ENCODE data around the gene CPN1.

The CPN1 gene

GRCh38 chr10:100114460-100114859, 32.8 kb upstream of the CPN1 start:
- Histone ChIP-seq H3K4me1 (ENCODE audit: insufficient read depth, poor library complexity, severe bottlenecking) (no peaks in the 10 kb centered on the region), H3K36me3 (ENCODE audit: low read depth) (no peaks in the 10 kb centered on the region), H3K9me3 (ENCODE audit: severe bottlenecking) (no peaks in the 10 kb centered on the region), H3K27ac (ENCODE audit: poor library complexity, severe bottlenecking) (no peak overlapping the region), H3K4me3 (ENCODE audit: severe bottlenecking) (no peak overlapping the region), H3K27me3 (ENCODE audit: insufficient read depth, poor library complexity, severe bottlenecking) (no peaks in the 10 kb centered on the region)
- TF ChIP-seq, protein P1, sequence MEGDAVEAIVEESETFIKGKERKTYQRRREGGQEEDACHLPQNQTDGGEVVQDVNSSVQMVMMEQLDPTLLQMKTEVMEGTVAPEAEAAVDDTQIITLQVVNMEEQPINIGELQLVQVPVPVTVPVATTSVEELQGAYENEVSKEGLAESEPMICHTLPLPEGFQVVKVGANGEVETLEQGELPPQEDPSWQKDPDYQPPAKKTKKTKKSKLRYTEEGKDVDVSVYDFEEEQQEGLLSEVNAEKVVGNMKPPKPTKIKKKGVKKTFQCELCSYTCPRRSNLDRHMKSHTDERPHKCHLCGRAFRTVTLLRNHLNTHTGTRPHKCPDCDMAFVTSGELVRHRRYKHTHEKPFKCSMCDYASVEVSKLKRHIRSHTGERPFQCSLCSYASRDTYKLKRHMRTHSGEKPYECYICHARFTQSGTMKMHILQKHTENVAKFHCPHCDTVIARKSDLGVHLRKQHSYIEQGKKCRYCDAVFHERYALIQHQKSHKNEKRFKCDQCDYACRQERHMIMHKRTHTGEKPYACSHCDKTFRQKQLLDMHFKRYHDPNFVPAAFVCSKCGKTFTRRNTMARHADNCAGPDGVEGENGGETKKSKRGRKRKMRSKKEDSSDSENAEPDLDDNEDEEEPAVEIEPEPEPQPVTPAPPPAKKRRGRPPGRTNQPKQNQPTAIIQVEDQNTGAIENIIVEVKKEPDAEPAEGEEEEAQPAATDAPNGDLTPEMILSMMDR (IDR thresholded peaks at IDR 0.05; ENCODE audit: poor library complexity, severe bottlenecking), result no peak
- ATAC-seq (ENCODE audit: low read depth) (no peak), DNase-seq (ENCODE audit: low spot score) (no peak)

GRCh38 chr10:100109670-100110069, 28.0 kb upstream of the CPN1 start:
- no peak for DNase-seq (ENCODE audit: low spot score)

DNA sequence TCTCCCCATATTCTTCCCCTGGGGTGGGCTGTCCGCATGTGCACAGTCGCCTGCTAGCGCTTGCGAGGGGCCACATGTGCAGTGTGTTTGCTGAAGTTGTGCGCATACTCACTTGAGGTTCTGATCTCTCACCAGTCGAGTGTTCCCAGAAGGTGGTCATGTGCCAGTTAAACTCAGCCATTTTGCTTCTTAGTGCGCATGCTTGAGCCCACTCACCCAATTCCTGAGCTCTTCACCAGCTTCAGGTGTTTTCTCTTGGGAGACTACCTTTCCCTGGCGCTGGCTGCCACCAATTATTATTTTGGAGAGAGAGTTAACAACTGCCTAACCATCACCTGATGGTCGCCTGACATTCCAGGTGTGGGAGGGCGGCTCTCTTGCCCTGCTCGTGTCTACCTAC, 25.2 kb upstream of the CPN1 start:
- ATAC-seq (ENCODE audit: low read depth), result no peak
- peaks cover 2% of the 10 kb centered on the region for H3K9me3 ChIP-seq (ENCODE audit: severe bottlenecking)

More at GRCh38 chr10:100109670-100110069, 28.0 kb upstream of the CPN1 start:
- no peaks in the 10 kb centered on the region for H3K27me3 ChIP-seq (ENCODE audit: insufficient read depth, poor library complexity, severe bottlenecking)
- no peaks in the 10 kb centered on the region for H3K36me3 ChIP-seq (ENCODE audit: low read depth)
- H3K9me3 ChIP-seq (ENCODE audit: severe bottlenecking), result no peaks in the 10 kb centered on the region
- ATAC-seq (ENCODE audit: low read depth), result no peak
- no peak overlapping the region for H3K27ac ChIP-seq (ENCODE audit: poor library complexity, severe bottlenecking)
- H3K4me3 ChIP-seq (ENCODE audit: severe bottlenecking), result no peak overlapping the region
- no peaks in the 10 kb centered on the region for H3K4me1 ChIP-seq (ENCODE audit: insufficient read depth, poor library complexity, severe bottlenecking)
- TF ChIP-seq, protein P1 (IDR thresholded peaks at IDR 0.05; ENCODE audit: poor library complexity, severe bottlenecking), result no peak

GRCh38 chr10:100104300-100104699, 22.6 kb upstream of the CPN1 start:
- Histone ChIP-seq H3K4me1 (ENCODE audit: insufficient read depth, poor library complexity, severe bottlenecking) (peaks cover 7% of the 10 kb centered on the region), H3K27ac (ENCODE audit: poor library complexity, severe bottlenecking) (no peak overlapping the region), H3K4me3 (ENCODE audit: severe bottlenecking) (no peak overlapping the region), H3K36me3 (ENCODE audit: low read depth) (no peaks in the 10 kb centered on the region), H3K9me3 (ENCODE audit: severe bottlenecking) (peaks cover 2% of the 10 kb centered on the region), H3K27me3 (ENCODE audit: insufficient read depth, poor library complexity, severe bottlenecking) (no peaks in the 10 kb centered on the region)
- DNase-seq (ENCODE audit: low spot score) (no peak), ATAC-seq (ENCODE audit: low read depth) (no peak)
- TF ChIP-seq, protein P1 (IDR thresholded peaks at IDR 0.05; ENCODE audit: poor library complexity, severe bottlenecking), result no peak

More for the DNA sequence above, 25.2 kb upstream of the CPN1 start:
- H3K36me3 ChIP-seq (ENCODE audit: low read depth), result no peaks in the 10 kb centered on the region
- DNase-seq (ENCODE audit: low spot score), result no peak
- H3K4me3 ChIP-seq (ENCODE audit: severe bottlenecking), result no peak overlapping the region
- no peak overlapping the region for H3K27ac ChIP-seq (ENCODE audit: poor library complexity, severe bottlenecking)
- H3K27me3 ChIP-seq (ENCODE audit: insufficient read depth, poor library complexity, severe bottlenecking), result no peaks in the 10 kb centered on the region
- no peaks in the 10 kb centered on the region for H3K4me1 ChIP-seq (ENCODE audit: insufficient read depth, poor library complexity, severe bottlenecking)
- TF ChIP-seq, protein P1 (IDR thresholded peaks at IDR 0.05; ENCODE audit: poor library complexity, severe bottlenecking), result no peak

DNA sequence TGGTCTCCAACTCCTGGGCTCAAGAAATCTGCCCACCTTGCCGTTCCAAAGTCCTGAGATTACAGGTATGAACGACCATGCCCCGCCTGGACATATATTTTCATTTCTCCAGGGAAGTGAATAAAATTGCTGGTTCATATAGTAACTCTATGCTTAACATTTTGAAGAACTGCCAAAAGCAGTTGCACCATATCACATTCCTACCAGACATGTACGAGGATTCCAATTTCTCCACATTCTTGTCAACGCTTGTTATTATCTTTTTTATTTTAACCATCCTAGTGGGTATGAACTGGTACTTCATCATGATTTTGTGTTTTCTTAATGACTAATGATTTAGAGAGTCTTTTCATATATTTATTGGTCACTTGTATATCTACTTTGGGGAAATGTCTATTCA, 21.9 kb upstream of the CPN1 start:
- TF ChIP-seq, protein P1 (IDR thresholded peaks at IDR 0.05; ENCODE audit: poor library complexity, severe bottlenecking), result no peak
- no peak overlapping the region for H3K4me3 ChIP-seq (ENCODE audit: severe bottlenecking)
- DNase-seq (ENCODE audit: low spot score) (no peak), ATAC-seq (ENCODE audit: low read depth) (peak; percentile 36; the same call in 2 of the 3 replicates)
- H3K27me3 ChIP-seq (ENCODE audit: insufficient read depth, poor library complexity, severe bottlenecking), result no peaks in the 10 kb centered on the region
- H3K4me1 ChIP-seq (ENCODE audit: insufficient read depth, poor library complexity, severe bottlenecking), result peaks cover 7% of the 10 kb centered on the region
- H3K9me3 ChIP-seq (ENCODE audit: severe bottlenecking), result peaks cover 2% of the 10 kb centered on the region
- H3K27ac ChIP-seq (ENCODE audit: poor library complexity, severe bottlenecking), result no peak overlapping the region
- no peaks in the 10 kb centered on the region for H3K36me3 ChIP-seq (ENCODE audit: low read depth)
